Natural killer cell (primary cell): ENCODE results near the gene POLR2E. TPM values are rescaled to one million over a fixed set of nuclear protein-coding genes. Genes with fewer than 3 reads are reported as not detected.

ENCODE experiments used
- ATAC-seq, 3 donors: fragments of 150-1000 bp in 2 of 3; fragments of 200-7000 bp in 1 of 3; cut with Tn5 transposase; 1 replicate in 1 of 3; 2 replicates in 2 of 3; pipeline ENCODE4 v1.10.0; 2021; ENCODE audit warnings: mild to moderate bottlenecking in 2 of 3, moderate library complexity in 2 of 3
- DNase-seq, 2 donors: peaks; one replicate each; pipeline versions ENCODE4 v3.0.0 to v3.0.0-alpha.2; 2013 to 2021; ENCODE audit warnings: mixed read lengths in 1 of 2
- H3K27ac ChIP-seq: one replicate; pipeline ENCODE4 v1.5.1; 2013; ENCODE audit warnings: mild to moderate bottlenecking, low read length
- H3K27me3 ChIP-seq: one replicate; pipeline ENCODE4 v1.6.1; 2013; ENCODE audit warnings: low read length; ENCODE audit not compliant: control insufficient read depth, insufficient read depth
- H3K36me3 ChIP-seq: one replicate; pipeline ENCODE4 v1.6.1; 2013; ENCODE audit warnings: low read length; ENCODE audit not compliant: control insufficient read depth, insufficient read depth
- H3K4me1 ChIP-seq: one replicate; pipeline ENCODE4 v1.6.1; 2013; ENCODE audit warnings: low read length; ENCODE audit not compliant: control insufficient read depth, insufficient read depth
- H3K4me3 ChIP-seq: one replicate; pipeline ENCODE4 v1.5.1; 2013; ENCODE audit warnings: low read length
- H3K9me3 ChIP-seq: one replicate; pipeline ENCODE4 v1.6.1; 2013; ENCODE audit warnings: low read length; ENCODE audit not compliant: control insufficient read depth, insufficient read depth
- H3K27ac Mint-ChIP-seq, 2 donors: one replicate each; pipeline ENCODE4 v1.8.0; 2022; ENCODE audit warnings: mild to moderate bottlenecking in 2 of 2, mixed read lengths in 2 of 2, moderate library complexity in 1 of 2
- H3K27me3 Mint-ChIP-seq, 2 donors: one replicate each; pipeline ENCODE4 v1.8.0; 2022; ENCODE audit warnings: low read depth in 2 of 2, mixed read lengths in 2 of 2
- H3K36me3 Mint-ChIP-seq: one replicate; pipeline ENCODE4 v1.8.0; 2022; ENCODE audit warnings: mixed read lengths
- H3K4me1 Mint-ChIP-seq, 2 donors: one replicate each; pipeline ENCODE4 v1.8.0; 2022; ENCODE audit warnings: mixed read lengths in 2 of 2
- H3K4me3 Mint-ChIP-seq: one replicate; pipeline ENCODE4 v1.8.0; 2022; ENCODE audit warnings: mild to moderate bottlenecking, moderate library complexity, mixed read lengths
- H3K9me3 Mint-ChIP-seq, 2 donors: one replicate each; pipeline ENCODE4 v1.8.0; 2022; ENCODE audit warnings: mixed read lengths in 2 of 2
- CTCF ChIP-seq: fragments of 200-600 bp; IDR thresholded peaks from one replicate; pipeline ENCODE4 v1.8.0; 2022; ENCODE audit warnings: antibody characterized with exemption
- WGBS: methylation state at CpG from one replicate; pipeline ENCODE4 v1.1.7; 2013; ENCODE audit warnings: missing lambda C conversion rate; ENCODE audit not compliant: insufficient coverage; 5-methylcytosine and 5-hydroxymethylcytosine counted together
- intact Hi-C: fragments of 100-400 bp; cut with micrococcal nuclease; formaldehyde crosslinking; loops from one replicate; pipeline ENCODE4 v1.14.2; 2022
- total RNA-seq, 4 donors: library from RNA; stranded (reverse); fragments of 120-200 nt in 1 of 4; gene quantifications; one replicate each; pipeline versions ENCODE4 v1.2.3 to v1.2.4, GENCODE V29; 2013 to 2022

POLR2E gene
- total RNA-seq, 3 donors from 2014 or later (not counting 1 experiment from before 2014, with no cell fraction given) = 77.3 to 105 (median 91.6) TPM

DNA sequence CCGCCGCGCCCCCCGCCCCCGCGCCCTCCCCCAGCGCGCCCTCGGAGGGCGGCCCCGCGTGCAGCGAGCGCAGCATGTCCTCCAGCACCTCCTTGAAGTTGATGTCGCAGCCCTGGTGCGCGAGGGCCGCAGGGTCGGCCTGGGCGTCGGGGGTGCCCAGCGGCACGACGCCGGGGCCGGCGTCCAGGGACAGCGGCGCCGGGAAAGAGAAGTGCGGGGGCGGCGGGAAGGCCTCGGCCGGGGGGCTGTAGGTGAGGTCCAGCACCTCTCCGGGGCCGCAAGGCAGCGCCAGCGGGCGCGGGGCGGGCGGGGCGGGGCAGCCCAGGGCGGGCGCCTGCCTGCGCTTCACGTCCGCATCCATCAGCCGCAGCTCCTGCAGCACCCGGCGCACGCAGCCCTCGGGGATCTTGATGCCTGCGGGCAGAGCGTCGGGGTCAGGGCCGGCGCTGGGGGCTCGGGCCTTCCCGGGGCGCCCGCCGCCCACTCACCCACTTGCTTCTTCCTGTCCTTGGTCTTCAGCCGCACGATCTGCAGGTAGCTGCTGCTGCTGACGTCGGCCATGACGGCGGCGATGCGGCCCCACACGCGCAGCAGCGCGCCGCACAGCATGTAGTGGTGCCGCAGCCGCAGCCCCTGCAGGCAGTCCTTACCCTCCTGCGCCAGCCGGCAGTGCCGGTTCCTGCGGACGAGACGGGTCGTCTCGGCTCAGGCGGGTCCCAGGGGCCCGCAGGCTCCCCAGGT is 13.3 kb upstream of the POLR2E start:
- no peak for ATAC-seq
- intact Hi-C loops = no loop called here
- no peaks in the 10 kb centered on the region for H3K27me3 Mint-ChIP-seq
- H3K36me3 Mint-ChIP-seq = no peaks in the 10 kb centered on the region
- TF ChIP-seq CTCF = no peak
- no peak overlapping the region for H3K4me3 Mint-ChIP-seq
- WGBS = 96% methylated on average over 89 of the region's 89 CpGs
- Histone ChIP-seq H3K27me3 (no peaks in the 10 kb centered on the region), H3K4me3 (no peak overlapping the region), H3K9me3 (no peaks in the 10 kb centered on the region), H3K27ac (no peak overlapping the region), H3K4me1 (peaks cover 25% of the 10 kb centered on the region), H3K36me3 (peaks cover 30% of the 10 kb centered on the region)
- no peaks in the 10 kb centered on the region for H3K9me3 Mint-ChIP-seq
- no peak for DNase-seq
- no peak overlapping the region for H3K27ac Mint-ChIP-seq
- H3K4me1 Mint-ChIP-seq = peaks cover 0 to 1% of the 10 kb centered on the region in 2 donors

DNA sequence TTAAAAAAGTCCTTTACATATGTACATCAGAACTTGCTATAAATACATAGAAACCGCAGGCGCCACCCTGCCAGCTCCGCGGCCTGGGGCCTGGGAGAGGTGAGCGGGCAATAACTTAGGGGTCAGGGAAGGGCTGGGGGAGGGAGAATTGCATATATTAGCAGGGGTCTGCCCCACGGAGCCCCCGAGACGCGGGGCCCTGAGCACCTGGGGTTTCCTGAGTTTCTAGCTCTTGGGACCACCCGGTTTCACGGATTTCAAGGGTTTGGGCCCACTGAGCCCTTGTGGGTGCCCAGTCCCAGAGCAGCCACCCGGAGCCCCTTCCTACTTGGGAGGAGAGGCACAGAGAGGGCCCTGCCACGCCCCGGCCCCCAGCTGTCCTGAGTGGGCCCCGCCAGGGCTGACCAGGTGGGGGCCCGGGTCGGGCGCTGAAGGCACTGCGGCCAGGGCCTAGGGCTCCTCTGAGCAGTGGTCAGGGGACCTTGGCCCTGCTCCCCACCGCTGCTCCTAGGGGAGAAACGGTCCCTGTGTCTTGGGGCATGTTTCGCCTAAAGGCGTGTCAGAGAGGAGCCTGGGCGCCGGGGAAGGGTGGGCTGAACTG is 12.6 kb upstream of the POLR2E start:
- Histone ChIP-seq H3K27ac (no peak overlapping the region), H3K36me3 (peaks cover 28% of the 10 kb centered on the region), H3K9me3 (no peaks in the 10 kb centered on the region), H3K4me3 (no peak overlapping the region), H3K4me1 (peaks cover 25% of the 10 kb centered on the region), H3K27me3 (no peaks in the 10 kb centered on the region)
- ATAC-seq (no peak), DNase-seq (peak in 1 of 2 donors; percentile 23)
- Mint-ChIP-seq H3K36me3 (no peaks in the 10 kb centered on the region), H3K27ac (no peak overlapping the region), H3K9me3 (no peaks in the 10 kb centered on the region), H3K4me1 (peaks cover 0 to 8% of the 10 kb centered on the region in 2 donors), H3K4me3 (no peak overlapping the region), H3K27me3 (no peaks in the 10 kb centered on the region)
- intact Hi-C loops = no loop called here
- 95% methylated on average over 25 of the region's 25 CpGs for WGBS
- TF ChIP-seq CTCF = no peak

DNA sequence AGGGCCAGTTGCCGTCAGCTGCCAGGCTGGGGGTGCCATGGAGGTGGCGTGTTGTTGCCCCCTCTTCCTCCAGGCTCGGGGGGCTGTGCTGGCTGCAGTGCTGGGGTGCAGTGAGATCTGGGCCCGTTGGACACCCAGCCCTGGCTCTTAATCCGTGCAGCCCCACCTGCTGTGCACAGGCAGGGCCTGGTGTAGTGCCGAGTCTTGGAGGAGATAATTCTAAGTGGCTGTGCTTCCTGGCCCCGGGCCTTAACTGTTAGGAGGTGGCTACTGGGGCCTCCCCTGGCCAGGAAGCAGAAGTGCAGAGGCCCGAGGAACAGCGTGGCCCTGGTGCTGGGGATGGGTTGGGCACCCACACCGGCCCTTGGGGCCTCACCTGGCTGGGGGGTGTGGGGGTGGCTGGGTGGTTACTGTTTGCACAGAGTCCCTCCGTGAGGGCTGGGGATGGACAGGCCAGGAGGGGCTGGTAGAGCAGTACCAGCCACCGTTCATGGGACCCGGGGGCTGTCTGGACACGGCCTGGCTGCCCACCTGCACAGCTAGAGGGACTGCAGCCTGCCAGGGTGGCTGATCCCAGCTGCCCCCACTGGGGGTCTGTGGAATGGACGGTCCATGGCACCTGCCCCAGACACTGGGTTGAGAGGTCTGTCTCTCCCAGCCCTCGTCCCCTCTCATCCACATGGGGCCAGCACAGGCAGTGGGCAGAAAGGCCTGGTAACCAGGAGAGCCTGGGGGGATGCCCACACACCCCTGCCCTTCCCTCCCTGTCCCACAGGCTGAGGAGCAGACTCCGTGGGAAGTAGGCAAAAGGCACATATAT is 11.9 kb upstream of the POLR2E start:
- no peaks in the 10 kb centered on the region for H3K27me3 Mint-ChIP-seq
- 88% methylated on average over 17 of the region's 17 CpGs for WGBS
- TF ChIP-seq CTCF = no peak
- peaks cover 25% of the 10 kb centered on the region for H3K36me3 ChIP-seq
- peaks cover 0 to 11% of the 10 kb centered on the region in 2 donors for H3K4me1 Mint-ChIP-seq
- no peaks in the 10 kb centered on the region for H3K9me3 ChIP-seq
- intact Hi-C loops = no loop called here
- peaks cover 32% of the 10 kb centered on the region for H3K4me1 ChIP-seq
- peak overlapping the region; percentile 40 for H3K4me3 Mint-ChIP-seq
- no peak overlapping the region for H3K27ac ChIP-seq
- H3K27me3 ChIP-seq = no peaks in the 10 kb centered on the region
- DNase-seq (peak in 1 of 2 donors; percentile 29), ATAC-seq (no peak)
- peak overlapping the region; percentile 11 to 45 for H3K27ac Mint-ChIP-seq
- H3K9me3 Mint-ChIP-seq = no peaks in the 10 kb centered on the region
- no peak overlapping the region for H3K4me3 ChIP-seq
- no peaks in the 10 kb centered on the region for H3K36me3 Mint-ChIP-seq
